GM18502 (cell line): ENCODE results near the gene RDH13.
"Not testable (repeated sequence)": the region's sequence is repeated elsewhere in the genome, so short reads cannot be mapped to it uniquely, and the experiment has no call there.

Experiments
- ATAC-seq: cut with Tn5 transposase; IDR thresholded peaks from one replicate; pipeline ENCODE4 v1.9.1; 2021; ENCODE audit warnings: mild to moderate bottlenecking; ENCODE audit not compliant: unreplicated experiment, poor library complexity

RDH13 gene

DNA sequence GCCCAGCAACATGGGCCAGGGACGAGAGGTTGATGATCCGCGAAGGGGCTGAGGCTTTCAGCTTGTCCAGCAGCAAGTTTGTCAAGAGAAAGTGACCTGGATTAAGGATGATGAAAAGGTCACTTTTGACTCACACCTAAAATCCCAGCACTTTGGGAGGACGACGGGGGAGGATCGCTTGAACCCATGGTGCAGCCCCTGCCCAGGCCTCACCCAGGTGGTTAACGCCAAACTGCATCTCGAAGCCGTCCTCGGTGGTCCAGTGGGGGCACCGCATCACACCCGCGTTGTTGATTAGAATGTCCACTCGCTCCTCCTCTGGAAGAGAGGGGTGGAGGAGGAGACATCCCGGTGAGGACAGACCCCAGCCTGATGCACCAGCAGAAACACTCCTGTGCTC is 14.5 kb downstream of the RDH13 start:
- no peak for ATAC-seq

DNA sequence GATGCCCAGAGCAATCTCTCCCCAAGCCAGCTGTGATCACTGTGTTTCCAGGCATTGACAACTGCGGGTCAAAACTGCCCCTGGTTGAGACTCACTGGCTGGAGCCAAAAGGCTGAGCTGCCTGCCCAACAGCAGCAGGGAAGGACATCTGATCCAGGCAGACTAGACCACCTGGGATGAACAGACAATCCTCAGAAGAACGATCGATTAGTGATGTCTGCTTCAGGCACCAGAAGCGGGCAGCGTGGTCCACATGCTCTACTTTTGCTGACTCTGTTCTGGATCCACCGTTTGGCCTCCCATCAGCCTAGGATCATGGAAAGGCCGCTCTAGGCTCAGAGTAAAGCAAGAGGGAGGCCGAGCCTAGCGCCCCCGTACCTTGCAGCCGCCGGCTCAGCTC is 15.0 kb downstream of the RDH13 start:
- no peak for ATAC-seq

DNA sequence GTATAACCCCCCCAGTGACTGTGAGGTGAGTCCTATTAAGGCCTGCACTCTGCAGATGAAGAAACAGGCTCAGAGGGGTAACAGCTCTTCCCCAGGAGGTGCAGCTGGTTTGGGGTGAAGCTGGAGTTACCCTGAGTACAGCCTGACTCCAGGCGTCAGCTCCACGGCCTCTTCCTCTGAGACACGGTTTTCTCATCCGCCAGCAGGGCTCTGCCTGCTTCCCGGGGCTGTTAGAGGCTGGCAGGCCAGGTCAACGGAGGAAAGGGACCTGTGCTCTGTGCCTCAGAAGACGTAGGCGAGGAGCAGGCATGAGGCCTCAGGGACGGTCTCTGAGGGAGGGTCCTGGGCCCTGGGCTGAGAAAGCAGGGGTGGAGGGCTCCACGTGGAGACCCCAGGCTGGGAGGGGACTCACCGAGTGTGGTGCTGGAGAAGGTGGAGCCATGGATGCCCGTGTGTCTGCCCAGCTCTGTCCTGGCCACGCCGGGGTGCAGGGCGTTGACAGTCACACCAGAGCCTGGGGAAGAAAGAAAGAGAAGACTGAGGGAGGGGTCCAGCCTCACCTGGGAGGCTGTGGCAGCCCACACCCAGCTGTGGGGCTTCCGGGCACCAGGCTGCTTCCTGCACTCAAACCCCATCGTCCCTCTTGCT is 15.8 kb downstream of the RDH13 start:
- no peak for ATAC-seq

DNA sequence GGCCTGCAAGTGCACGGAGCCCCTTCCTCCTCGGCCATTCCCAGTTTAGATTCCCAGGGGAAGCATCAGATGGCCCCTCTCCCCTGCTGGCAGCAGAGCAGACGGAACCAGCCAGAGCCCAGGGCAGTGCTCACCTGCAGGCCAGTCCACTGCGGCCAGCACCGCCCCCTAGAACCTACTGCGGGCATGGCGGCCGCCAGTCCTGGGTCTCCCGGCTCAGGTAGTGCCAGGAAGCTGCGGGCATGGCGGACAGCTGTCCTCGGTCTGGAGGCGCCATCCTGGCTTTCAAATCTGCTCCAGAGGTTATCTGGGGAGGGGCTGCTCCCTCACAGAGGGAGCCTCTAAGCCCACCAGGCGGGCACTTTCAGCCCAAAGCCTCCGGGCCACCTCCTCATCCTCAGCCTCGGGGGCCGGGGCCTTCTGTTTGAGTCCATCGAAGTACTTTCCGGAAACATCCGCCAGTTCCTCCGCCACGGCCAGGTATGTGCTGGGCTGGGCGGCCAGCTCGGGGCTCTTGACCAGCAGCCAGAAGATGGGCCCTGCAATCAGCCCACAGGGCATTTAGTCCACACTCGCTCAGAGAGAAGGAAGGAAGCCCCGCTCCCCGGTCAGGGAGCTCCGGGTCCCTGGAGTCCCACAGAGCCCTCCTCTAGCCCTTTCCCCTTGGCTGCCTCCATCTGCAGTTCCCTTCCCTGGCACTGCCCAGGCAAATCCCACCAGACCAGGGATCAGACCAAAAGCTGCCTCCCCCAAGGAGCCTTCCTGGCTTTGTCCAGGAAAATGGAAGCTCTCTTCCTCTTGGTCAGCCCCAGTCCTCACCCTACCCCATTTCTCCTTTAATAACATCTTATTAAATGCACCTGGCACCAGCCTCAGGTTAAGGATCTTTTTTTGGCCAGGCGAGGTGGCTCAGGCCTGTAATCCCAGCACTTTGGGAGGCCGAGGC is 17.9 kb downstream of the RDH13 start:
- no peak for ATAC-seq

DNA sequence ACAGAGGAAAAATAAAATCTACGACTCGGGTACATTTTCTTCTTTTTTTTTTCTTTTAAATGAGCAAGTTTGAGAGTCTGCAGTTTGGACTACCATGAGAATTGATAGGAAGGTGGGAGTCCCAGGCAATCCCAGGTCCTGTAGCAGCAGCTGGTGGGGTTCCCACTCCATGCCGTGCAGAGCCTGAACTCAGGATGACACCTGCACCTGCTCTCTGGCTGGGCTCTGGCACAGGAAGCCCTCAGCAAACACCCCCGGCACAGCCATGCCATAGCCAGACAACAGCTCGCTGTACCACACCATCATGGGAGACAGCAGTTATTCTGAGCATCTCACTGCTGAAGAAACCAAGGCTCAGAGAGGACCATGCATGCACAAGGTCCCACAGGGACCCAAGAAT is 18.7 kb downstream of the RDH13 start:
- ATAC-seq, result no peak

DNA sequence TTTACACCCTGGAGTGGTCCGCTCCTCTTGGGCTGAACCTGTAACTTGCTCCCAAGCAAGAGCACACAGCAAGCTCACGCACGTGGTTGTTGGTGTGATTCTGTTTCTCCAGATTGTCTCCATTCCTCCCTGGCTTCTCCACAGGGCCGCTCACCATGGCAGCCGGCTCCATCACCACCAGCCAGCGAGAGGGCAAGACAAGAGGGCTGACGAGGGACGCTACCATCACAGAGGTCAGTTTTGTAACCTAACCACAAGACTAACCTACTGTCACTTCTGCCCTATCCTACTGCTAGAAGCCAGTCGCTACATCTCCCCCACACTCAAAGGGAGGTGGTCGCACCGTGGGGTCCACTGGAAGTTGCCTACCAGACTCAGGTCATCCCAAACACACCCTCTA is 20.3 kb downstream of the RDH13 start:
- no peak for ATAC-seq

DNA sequence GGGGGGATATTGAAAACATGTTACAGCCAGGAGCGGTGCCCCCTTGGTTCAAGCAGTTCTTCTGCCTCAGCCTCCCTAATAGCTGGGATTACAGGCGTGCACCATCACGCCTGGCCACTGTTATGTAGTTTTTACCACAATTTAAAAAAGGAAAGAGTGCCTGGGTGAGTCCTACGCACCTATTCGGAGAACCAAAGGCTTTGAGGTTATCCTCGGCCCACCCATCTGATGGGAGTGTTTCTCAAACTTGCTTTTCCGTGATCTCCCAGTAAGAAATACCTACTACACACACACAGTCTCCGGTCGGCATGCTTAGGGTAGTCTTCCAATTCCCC is 20.6 kb downstream of the RDH13 start:
- ATAC-seq, result no peak

DNA sequence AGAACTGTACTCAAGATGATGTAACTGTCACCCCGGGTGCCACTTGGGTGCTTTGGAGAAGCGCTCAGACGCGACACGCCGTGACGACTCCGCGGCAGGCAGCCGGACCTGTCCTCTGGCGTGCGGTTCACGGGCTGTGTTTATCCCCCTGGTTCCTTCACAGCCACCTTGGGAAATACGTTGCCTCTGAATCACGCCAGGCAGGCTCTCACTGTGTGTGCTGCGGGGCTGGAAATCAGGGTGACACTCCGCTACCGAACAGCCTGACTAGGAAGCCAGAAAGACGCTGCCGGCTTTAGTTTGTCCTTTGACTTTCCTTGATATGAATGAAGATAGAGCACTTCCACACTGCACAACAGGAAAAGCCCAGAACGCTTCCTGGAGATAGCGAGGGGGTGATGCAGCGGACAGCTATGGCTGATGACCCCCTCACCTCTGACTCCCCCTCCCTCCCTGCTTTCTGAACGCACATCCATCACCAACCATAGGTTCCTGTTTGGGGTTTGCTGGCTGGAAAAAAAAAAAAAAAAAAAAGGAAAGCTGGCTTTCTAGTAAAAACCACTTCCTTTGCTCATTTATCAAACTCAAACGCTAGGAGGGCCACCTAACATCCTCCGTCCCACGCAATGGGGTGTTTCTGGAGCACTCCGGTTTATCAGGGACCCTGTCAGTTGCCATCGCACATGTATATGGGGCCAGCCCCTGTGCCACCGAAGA is 21.2 kb downstream of the RDH13 start:
- no peak for ATAC-seq

DNA sequence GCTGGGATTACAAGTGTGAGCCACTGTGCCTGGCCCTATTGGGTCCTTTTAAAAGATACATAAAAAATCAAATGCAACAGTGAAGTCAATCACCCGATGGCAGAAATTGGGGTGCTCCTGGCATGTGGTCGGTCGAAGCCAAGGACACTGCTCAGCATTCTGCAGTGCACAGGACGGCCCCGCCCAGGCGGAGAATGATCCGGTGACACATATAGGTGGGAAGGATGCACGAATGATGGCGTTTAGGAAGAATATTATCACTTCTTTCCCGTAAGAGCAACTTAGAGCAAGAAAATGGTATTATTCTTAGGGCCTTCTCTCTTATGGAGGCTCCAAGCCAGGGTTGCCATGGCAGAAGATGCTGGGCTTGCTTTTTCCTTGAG is 21.7 kb downstream of the RDH13 start:
- ATAC-seq, result no peak

DNA sequence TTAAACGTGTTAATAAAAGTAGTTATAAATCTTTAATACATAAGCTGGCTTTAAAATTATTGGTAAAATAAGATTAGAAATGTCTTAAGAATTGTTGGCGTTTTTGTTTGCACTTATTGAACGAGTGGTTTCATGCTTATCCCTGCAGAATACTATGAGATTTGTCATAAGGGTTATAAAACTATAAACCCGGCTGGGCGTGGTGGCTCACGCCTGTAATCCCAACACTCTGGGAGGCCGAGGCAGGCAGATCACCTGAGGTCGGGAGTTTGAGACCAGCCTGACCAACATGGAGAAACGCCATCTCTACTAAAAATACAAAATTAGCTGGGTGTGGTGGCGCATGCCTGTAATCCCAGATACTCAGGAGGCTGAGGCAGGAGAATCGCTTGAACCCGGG is 22.3 kb downstream of the RDH13 start:
- not testable (repeated sequence) for ATAC-seq

DNA sequence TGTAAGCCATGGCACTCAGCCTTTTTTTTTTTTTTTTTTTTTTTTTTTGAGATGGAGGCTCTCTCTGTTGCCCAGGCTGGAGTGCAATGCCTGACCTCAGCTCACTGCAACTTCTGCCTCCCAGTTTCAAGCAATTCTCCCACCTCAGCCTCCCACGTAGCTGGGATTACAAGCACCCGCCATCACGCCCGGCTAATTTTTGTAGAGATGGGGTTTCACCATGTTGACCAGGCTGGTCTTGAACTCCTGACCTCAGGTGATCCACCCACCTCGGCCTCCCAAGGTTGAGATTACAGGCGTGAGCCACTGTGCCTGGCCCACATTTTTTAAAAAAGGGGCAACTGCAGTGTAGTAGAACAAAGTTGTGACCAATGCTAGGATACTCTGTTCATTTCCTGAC is 25.3 kb downstream of the RDH13 start:
- not testable (repeated sequence) for ATAC-seq

DNA sequence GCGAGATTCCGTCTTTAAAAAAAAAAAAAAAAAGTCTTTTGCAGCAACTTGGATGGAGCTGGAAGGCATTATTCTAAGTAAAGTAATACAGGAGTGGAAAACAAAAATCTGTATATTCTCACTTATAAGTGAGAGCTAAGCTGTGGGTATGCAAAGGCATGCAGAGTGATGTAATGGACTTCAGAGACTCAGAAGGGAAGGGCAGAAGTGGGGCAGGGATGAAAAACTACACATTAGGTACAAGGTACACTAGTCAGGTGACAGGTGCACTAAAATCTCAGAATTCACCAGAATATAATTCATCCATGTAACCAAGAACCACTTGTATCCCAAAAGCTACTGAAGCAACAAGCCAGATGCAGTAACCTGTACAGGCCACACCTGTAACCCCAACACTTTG is 26.9 kb downstream of the RDH13 start:
- ATAC-seq, result no peak

DNA sequence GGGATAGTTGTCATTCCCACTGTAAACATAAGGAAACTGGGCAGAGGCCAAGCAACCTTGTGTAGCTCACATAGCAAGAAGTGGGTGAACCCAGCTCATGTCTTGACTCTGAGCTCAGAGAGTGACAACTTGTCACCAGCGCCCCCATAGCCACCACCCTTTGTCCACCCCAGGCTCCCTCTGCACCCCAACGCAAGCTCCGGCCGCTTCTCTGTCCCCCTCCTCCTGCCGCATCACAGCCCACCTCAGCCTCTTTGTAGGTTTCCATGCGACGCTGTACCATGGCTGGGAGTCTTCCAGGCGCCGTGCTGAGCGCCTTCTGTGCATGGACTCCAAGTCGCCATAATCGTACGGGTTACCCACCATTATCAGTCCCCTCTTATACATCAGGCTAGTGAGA is 28.2 kb downstream of the RDH13 start:
- no peak for ATAC-seq

DNA sequence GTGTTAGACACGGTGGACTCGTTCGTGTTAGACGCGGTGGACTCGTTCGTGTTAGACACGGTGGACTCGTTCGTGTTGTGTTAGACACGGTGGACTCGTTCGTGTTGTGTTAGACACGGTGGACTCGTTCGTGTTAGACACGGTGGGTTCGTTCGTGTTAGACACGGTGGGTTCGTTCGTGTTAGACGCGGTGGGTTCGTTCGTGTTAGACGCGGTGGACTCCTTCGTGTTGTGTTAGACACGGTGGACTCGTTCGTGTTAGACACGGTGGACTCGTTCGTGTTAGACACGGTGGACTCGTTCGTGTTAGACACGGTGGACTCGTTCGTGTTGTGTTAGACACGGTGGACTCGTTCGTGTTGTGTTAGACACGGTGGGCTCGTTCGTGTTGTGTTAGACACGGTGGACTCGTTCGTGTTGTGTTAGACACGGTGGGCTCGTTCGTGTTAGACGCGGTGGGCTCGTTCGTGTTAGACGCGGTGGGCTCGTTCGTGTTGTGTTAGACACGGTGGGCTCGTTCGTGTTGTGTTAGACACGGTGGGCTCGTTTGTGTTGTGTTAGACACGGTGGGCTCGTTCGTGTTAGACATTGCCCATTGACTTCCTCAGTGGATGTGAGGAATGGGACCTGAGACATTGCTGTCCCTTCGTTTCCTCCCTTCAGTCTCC is 29.8 kb downstream of the RDH13 start:
- not testable (repeated sequence) for ATAC-seq

DNA sequence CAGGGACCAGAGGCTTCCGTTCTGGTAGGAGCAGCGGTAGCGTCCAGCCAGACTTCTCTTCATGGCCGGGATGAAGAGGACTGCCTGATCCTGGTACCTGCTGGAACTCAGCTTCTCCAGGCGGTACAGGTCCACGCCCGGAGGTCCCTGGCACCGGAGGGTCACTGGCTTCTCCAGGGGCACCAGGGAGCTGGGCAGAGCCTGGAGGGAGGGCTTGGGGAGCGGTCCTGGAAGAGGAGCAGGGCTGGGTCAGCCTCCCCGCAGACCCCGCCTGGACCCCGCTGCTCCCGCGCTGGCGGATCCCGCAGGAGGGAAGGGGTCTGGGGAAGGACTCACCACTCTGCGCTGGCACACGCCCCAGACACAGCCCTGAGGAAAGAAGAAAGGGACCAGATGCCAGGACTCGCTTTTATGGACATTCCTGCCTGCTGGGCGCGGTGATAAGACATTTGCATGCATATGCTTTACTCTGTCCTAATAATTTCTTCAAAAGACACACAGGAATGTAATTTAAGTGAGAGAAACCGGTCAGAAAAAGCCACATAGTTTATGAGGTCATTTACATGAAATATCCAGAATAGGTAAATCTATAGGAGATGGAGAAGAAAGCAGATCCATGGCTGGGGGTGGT is 30.7 kb downstream of the RDH13 start:
- ATAC-seq, result no peak

DNA sequence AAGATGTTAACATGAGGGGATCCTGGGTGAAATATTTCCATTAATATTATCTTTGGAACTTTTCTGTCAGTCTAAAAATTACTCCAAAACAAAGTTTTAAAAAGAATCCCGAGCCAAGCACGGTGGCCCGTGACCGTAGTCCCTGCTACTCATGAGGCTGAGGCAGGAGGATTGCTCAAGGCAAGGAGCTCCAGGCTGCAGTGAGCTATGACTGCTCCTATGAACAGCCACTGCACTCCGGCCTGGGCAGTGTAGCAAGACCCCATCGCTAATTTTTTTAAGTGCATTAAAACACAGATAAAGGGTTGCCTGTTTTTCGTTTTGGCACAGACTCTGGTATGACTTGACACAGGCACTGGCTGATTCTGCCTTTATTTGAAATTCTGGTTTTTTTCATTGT is 31.8 kb downstream of the RDH13 start:
- no peak for ATAC-seq

DNA sequence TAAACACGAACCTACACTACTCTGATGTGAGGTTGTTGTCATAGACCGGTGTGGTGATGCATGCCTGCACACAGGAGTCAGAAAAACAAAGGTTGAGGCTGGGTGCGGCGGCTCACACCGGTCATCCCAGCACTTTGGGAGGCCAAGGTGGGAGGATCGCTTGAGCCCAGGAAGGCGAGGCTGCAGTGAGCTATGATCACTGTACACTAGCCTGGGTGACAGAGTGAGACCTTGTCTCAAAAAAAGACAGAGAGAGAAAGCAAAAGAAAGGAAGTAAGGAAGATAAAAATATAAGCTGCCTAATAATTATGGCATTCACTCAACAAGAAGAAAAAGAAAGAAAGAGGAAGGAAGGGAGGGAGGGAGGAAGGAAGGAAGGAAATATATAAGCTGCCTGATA is 34.2 kb downstream of the RDH13 start:
- no peak for ATAC-seq

DNA sequence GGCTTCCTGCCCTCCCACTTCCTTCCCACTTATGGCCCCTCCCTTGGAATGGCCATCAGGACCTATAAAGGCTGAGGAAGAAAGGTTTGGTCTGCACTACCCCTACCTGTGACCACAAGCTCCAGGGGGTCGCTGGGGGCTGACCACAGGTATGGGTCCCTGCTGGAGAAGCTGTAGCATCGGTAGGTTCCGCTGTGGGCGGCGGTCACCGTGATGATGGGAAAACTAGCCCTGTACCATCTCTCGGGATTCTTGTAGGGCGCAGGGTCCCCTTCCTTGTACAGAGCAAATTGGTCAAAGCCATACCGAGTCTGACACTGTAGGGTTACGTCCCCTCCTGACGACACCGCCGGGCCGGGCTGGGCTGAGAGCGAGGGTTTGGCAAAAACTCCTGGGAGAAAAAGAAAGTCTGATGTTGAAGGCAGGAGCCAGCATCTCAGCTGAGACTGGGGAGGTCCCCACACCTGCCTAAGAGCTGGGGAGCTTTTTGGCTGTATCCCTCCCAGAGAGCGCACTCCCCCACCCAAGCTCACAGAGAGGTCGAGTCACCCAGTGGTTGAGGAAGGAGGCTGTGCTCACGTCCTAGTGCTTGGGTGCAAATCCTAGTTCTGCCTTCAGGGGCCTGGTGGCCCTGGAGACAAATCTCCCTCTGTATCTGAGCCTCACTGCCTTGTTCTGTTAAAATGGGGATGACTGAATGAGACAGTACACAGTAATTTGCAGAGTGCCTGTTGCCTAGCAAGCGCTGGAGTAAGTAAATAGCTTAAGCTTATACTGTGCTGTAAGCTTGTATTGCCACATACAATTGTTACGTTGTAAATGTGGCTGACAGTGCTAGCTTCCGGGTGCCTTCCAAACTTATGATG is 35.2 kb downstream of the RDH13 start:
- no peak for ATAC-seq

DNA sequence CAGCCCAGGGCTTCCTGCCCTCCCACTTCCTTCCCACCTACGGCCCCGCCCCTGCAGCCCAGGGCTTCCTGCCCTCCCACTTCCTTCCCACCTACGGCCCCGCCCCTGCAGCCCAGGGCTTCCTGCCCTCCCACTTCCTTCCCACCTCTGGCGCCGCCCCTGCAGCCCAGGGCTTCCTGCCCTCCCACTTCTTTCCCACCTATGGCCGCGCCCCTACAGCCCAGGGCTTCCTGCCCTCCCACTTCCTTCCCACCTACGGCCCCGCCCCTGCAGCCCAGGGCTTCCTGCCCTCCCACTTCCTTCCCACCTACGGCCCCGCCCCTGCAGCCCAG is 35.8 kb downstream of the RDH13 start:
- ATAC-seq, result not testable (repeated sequence)

DNA sequence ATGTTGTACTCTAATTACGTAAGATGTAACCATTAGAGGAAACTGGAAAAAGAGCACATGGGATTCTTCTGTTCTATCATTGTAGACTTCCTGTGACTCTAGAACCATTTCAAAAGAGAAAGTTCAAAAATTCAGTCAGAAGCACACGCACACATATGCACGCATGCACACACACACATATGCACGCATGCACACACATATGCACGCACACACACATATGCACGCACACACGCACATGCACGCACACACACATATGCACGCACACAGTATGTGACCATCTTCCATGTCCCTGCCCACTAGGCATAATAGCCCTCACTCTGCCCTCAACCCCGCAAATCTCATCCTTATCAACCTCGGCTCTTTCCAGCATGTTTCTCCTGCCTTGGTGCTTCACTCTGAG is 38.8 kb downstream of the RDH13 start:
- no peak for ATAC-seq
